Effector memory CD8-positive, alpha-beta T cell (primary cell): ENCODE data around the gene ALG6.

ENCODE experiments used
- ATAC-seq: fragments of 150-1000 bp; cut with Tn5 transposase; replicated peaks from 2 replicates; pipeline ENCODE4 v1.10.0; 2021; ENCODE audit warnings: mild to moderate bottlenecking, moderate library complexity
- DNase-seq, 3 experiments: peaks; one replicate each; pipeline ENCODE4 v3.0.0; 2021
- H3K27ac Mint-ChIP-seq, 2 donors: one replicate each; pipeline ENCODE4 v1.8.0; 2022; ENCODE audit warnings: mild to moderate bottlenecking in 2 of 2, mixed read lengths in 2 of 2, moderate library complexity in 2 of 2
- H3K27me3 Mint-ChIP-seq, 2 donors: one replicate each; pipeline ENCODE4 v1.8.0; 2022; ENCODE audit warnings: mixed read lengths in 2 of 2
- H3K36me3 Mint-ChIP-seq: one replicate; pipeline ENCODE4 v1.8.0; 2022; ENCODE audit warnings: mild to moderate bottlenecking, moderate library complexity, mixed read lengths; ENCODE audit not compliant: insufficient read depth
- H3K4me1 Mint-ChIP-seq, 2 donors: one replicate each; pipeline ENCODE4 v1.8.0; 2022; ENCODE audit warnings: low read depth in 2 of 2, mixed read lengths in 2 of 2
- H3K4me3 Mint-ChIP-seq, 2 donors: one replicate each; pipeline ENCODE4 v1.8.0; 2022; ENCODE audit warnings: mild to moderate bottlenecking in 2 of 2, mixed read lengths in 2 of 2, moderate library complexity in 2 of 2
- H3K9me3 Mint-ChIP-seq, 2 donors: one replicate each; pipeline ENCODE4 v1.8.0; 2022; ENCODE audit warnings: mixed read lengths in 2 of 2

Gene ALG6

GRCh38 chr1:63323865-63324778, 43.3 kb upstream of the ALG6 start:
- H3K4me3 Mint-ChIP-seq, result peak overlapping the region; percentile 70 to 79
- no peak for DNase-seq
- H3K27ac Mint-ChIP-seq, result peak overlapping the region in 1 of 2 donors; percentile 89
- peaks cover 70 to 75% of the 10 kb centered on the region in 2 donors for H3K27me3 Mint-ChIP-seq
- peaks cover 0 to 7% of the 10 kb centered on the region in 2 donors for H3K9me3 Mint-ChIP-seq
- H3K36me3 Mint-ChIP-seq, result peaks cover 62% of the 10 kb centered on the region
- peaks cover 15 to 29% of the 10 kb centered on the region in 2 donors for H3K4me1 Mint-ChIP-seq
- no peak for ATAC-seq

- Mint-ChIP-seq H3K4me1 (peaks cover 19 to 29% of the 10 kb centered on the region in 2 donors), H3K9me3 (peaks cover 0 to 7% of the 10 kb centered on the region in 2 donors), H3K4me3 (peak overlapping the region; percentile 68 to 79), H3K36me3 (peaks cover 62% of the 10 kb centered on the region), H3K27ac (peak overlapping the region in 1 of 2 donors; percentile 89), H3K27me3 (peaks cover 70 to 75% of the 10 kb centered on the region in 2 donors)
- DNase-seq, result no peak
- ATAC-seq, result no peak
These were observed 42.7 kb upstream of the ALG6 start for GRCh38 chr1:63324779-63325119.

- H3K36me3 Mint-ChIP-seq, result peaks cover 58% of the 10 kb centered on the region
- peaks cover 19 to 29% of the 10 kb centered on the region in 2 donors for H3K4me1 Mint-ChIP-seq
- no peak for DNase-seq
- peak overlapping the region in 1 of 2 donors; percentile 68 for H3K4me3 Mint-ChIP-seq
- no peak overlapping the region for H3K27ac Mint-ChIP-seq
- peaks cover 0 to 7% of the 10 kb centered on the region in 2 donors for H3K9me3 Mint-ChIP-seq
- ATAC-seq, result no peak
- H3K27me3 Mint-ChIP-seq, result peaks cover 72 to 75% of the 10 kb centered on the region in 2 donors
These were observed 42.0 kb upstream of the ALG6 start for GRCh38 chr1:63325279-63325985.

- peaks cover 53% of the 10 kb centered on the region for H3K36me3 Mint-ChIP-seq
- H3K4me3 Mint-ChIP-seq, result peak overlapping the region in 1 of 2 donors; percentile 17
- peaks cover 19 to 31% of the 10 kb centered on the region in 2 donors for H3K4me1 Mint-ChIP-seq
- peaks cover 2 to 7% of the 10 kb centered on the region in 2 donors for H3K9me3 Mint-ChIP-seq
- ATAC-seq, result no peak
- peaks cover 74 to 75% of the 10 kb centered on the region in 2 donors for H3K27me3 Mint-ChIP-seq
- no peak for DNase-seq
- H3K27ac Mint-ChIP-seq, result peak overlapping the region in 1 of 2 donors; percentile 66
These were observed 41.3 kb upstream of the ALG6 start for GRCh38 chr1:63326106-63326472.

GRCh38 chr1:63326473-63327380, 40.7 kb upstream of the ALG6 start:
- Mint-ChIP-seq H3K36me3 (peaks cover 47% of the 10 kb centered on the region), H3K4me3 (peak overlapping the region; percentile 3 to 17)

GRCh38 chr1:63327417-63328054, 39.9 kb upstream of the ALG6 start:
- Mint-ChIP-seq H3K36me3 (peaks cover 43% of the 10 kb centered on the region), H3K27me3 (peaks cover 73 to 78% of the 10 kb centered on the region in 2 donors), H3K27ac (peak overlapping the region in 1 of 2 donors; percentile 57), H3K9me3 (peaks cover 0 to 2% of the 10 kb centered on the region in 2 donors), H3K4me1 (peaks cover 13 to 23% of the 10 kb centered on the region in 2 donors), H3K4me3 (peak overlapping the region in 1 of 2 donors; percentile 3)
- ATAC-seq, result no peak
- no peak for DNase-seq

More at GRCh38 chr1:63326473-63327380, 40.7 kb upstream of the ALG6 start:
- ATAC-seq, result no peak
- Mint-ChIP-seq H3K27me3 (peaks cover 70 to 75% of the 10 kb centered on the region in 2 donors), H3K9me3 (peaks cover under 1 to 2% of the 10 kb centered on the region in 2 donors), H3K4me1 (peaks cover 16 to 25% of the 10 kb centered on the region in 2 donors), H3K27ac (peak overlapping the region in 1 of 2 donors; percentile 66)
- no peak for DNase-seq

GRCh38 chr1:63328122-63328521, 39.3 kb upstream of the ALG6 start:
- ATAC-seq (no peak), DNase-seq (no peak)
- peaks cover 0 to 2% of the 10 kb centered on the region in 2 donors for H3K9me3 Mint-ChIP-seq
- H3K4me1 Mint-ChIP-seq, result peaks cover 13 to 23% of the 10 kb centered on the region in 2 donors
- peaks cover 43% of the 10 kb centered on the region for H3K36me3 Mint-ChIP-seq
- H3K27ac Mint-ChIP-seq, result no peak overlapping the region
- H3K27me3 Mint-ChIP-seq, result peaks cover 76 to 83% of the 10 kb centered on the region in 2 donors
- H3K4me3 Mint-ChIP-seq, result no peak overlapping the region

GRCh38 chr1:63328781-63329180, 38.6 kb upstream of the ALG6 start:
- peaks cover 81 to 90% of the 10 kb centered on the region in 2 donors for H3K27me3 Mint-ChIP-seq
- H3K27ac Mint-ChIP-seq, result no peak overlapping the region
- peaks cover 13 to 20% of the 10 kb centered on the region in 2 donors for H3K4me1 Mint-ChIP-seq
- H3K36me3 Mint-ChIP-seq, result peaks cover 40% of the 10 kb centered on the region
- no peak overlapping the region for H3K4me3 Mint-ChIP-seq
- no peak for DNase-seq
- H3K9me3 Mint-ChIP-seq, result peaks cover 0 to 2% of the 10 kb centered on the region in 2 donors
- ATAC-seq, result no peak

- Mint-ChIP-seq H3K27me3 (peaks cover 84 to 92% of the 10 kb centered on the region in 2 donors), H3K27ac (no peak overlapping the region), H3K4me1 (peaks cover 9 to 18% of the 10 kb centered on the region in 2 donors), H3K4me3 (peak overlapping the region; percentile 19 to 49), H3K9me3 (peaks cover 0 to 2% of the 10 kb centered on the region in 2 donors), H3K36me3 (peaks cover 33% of the 10 kb centered on the region)
- no peak for ATAC-seq
- DNase-seq, result no peak
These were observed 37.7 kb upstream of the ALG6 start for GRCh38 chr1:63329621-63330330.

GRCh38 chr1:63330331-63330916, 37.0 kb upstream of the ALG6 start:
- DNase-seq, result no peak
- Mint-ChIP-seq H3K27ac (no peak overlapping the region), H3K27me3 (peaks cover 87 to 96% of the 10 kb centered on the region in 2 donors)

GRCh38 chr1:63342402-63342801, 25.0 kb upstream of the ALG6 start:
- Mint-ChIP-seq H3K27ac (no peak overlapping the region), H3K9me3 (no peaks in the 10 kb centered on the region), H3K4me1 (no peaks in the 10 kb centered on the region), H3K4me3 (no peak overlapping the region), H3K36me3 (no peaks in the 10 kb centered on the region), H3K27me3 (peaks cover 34 to 58% of the 10 kb centered on the region in 2 donors)
- DNase-seq (no peak), ATAC-seq (no peak)

More at GRCh38 chr1:63330331-63330916, 37.0 kb upstream of the ALG6 start:
- H3K4me3 Mint-ChIP-seq, result peak overlapping the region; percentile 31 to 34
- peaks cover 0 to 2% of the 10 kb centered on the region in 2 donors for H3K9me3 Mint-ChIP-seq
- peaks cover 32% of the 10 kb centered on the region for H3K36me3 Mint-ChIP-seq
- peaks cover 9 to 18% of the 10 kb centered on the region in 2 donors for H3K4me1 Mint-ChIP-seq
- ATAC-seq, result no peak
